Endodermal cell (in vitro differentiated cells): Measurements from ENCODE around the gene FAIM2. TPM values are rescaled to one million over a fixed set of nuclear protein-coding genes. Genes with fewer than 3 reads are reported as not detected.

Source experiments
- DNase-seq: peaks from one replicate; pipeline ENCODE4 v3.0.0-alpha.2; 2017
- H3K27ac ChIP-seq: 2 replicates; pipeline ENCODE4 v1.5.1; 2013; ENCODE audit warnings: mild to moderate bottlenecking, low read depth, low read length, moderate library complexity
- H3K27me3 ChIP-seq: 2 replicates; pipeline ENCODE4 v1.6.1; 2013; ENCODE audit warnings: mild to moderate bottlenecking, low read length, moderate library complexity; ENCODE audit not compliant: insufficient read depth, control insufficient read depth, poor library complexity, severe bottlenecking
- H3K36me3 ChIP-seq: 2 replicates; pipeline ENCODE4 v1.7.0; 2013; ENCODE audit warnings: mild to moderate bottlenecking, low read length, moderate library complexity; ENCODE audit not compliant: control insufficient read depth, insufficient read depth
- H3K4me1 ChIP-seq: one replicate; pipeline ENCODE4 v1.7.0; 2013; ENCODE audit warnings: low read length; ENCODE audit not compliant: control insufficient read depth, insufficient read depth
- H3K4me3 ChIP-seq: 2 replicates; pipeline ENCODE4 v1.5.1; 2013; ENCODE audit warnings: mild to moderate bottlenecking, low read length, moderate library complexity
- H3K9ac ChIP-seq: 2 replicates; pipeline ENCODE4 v1.6.1; 2013; ENCODE audit warnings: mild to moderate bottlenecking, low read length, moderate library complexity; ENCODE audit not compliant: poor library complexity, severe bottlenecking; ENCODE audit errors: extremely low read depth
- H3K9me3 ChIP-seq: 2 replicates; pipeline ENCODE4 v1.6.1; 2013; ENCODE audit warnings: mild to moderate bottlenecking, low read length, moderate library complexity; ENCODE audit not compliant: control insufficient read depth
- H3K27ac Mint-ChIP-seq: 2 replicates; pipeline ENCODE4 v1.8.0; 2020; ENCODE audit warnings: mixed read lengths
- H3K27me3 Mint-ChIP-seq: 2 replicates; pipeline ENCODE4 v1.8.0; 2021; ENCODE audit warnings: mild to moderate bottlenecking, mixed read lengths; ENCODE audit not compliant: insufficient read depth
- H3K36me3 Mint-ChIP-seq: 2 replicates; pipeline ENCODE4 v1.8.0; 2020; ENCODE audit warnings: low read depth, mixed read lengths
- H3K4me1 Mint-ChIP-seq: 2 replicates; pipeline ENCODE4 v1.8.0; 2020; ENCODE audit warnings: mixed read lengths
- H3K4me3 Mint-ChIP-seq: 2 replicates; pipeline ENCODE4 v1.8.0; 2020; ENCODE audit warnings: mild to moderate bottlenecking, moderate library complexity, mixed read lengths
- H3K9me3 Mint-ChIP-seq: 2 replicates; pipeline ENCODE4 v1.8.0; 2020; ENCODE audit warnings: mild to moderate bottlenecking, mixed read lengths
- WGBS, 2 experiments: methylation state at CpG; one replicate each; pipeline versions ENCODE4 v1.1.5 to v1.1.7; 2013; ENCODE audit warnings: missing lambda C conversion rate in 2 of 2, mixed read lengths in 1 of 2; ENCODE audit not compliant: insufficient coverage in 1 of 2, insufficient read length in 1 of 2; 5-methylcytosine and 5-hydroxymethylcytosine counted together
- total RNA-seq, 2 donors: library from RNA; stranded (reverse); fragmentation: NEBNext Ultra II Directional in 1 of 2; extraction: Animal tissue kit (Norgen Biotek cat#: 25700) in 1 of 2; gene quantifications; 2 replicates in 1 of 2; 3 replicates in 1 of 2; pipeline ENCODE4 v1.2.1, GENCODE V29; 2021
- TF ChIP-seq, protein P1 (sequence below): fragments of 200-600 bp; sonication (generic); conservative IDR thresholded peaks from 2 replicates; pipeline ENCODE4 v1.5.0; 2021; ENCODE audit warnings: antibody characterized with exemption, mild to moderate bottlenecking

FAIM2 gene
- total RNA-seq, 2 donors from 2014 or later: not detected

DNA sequence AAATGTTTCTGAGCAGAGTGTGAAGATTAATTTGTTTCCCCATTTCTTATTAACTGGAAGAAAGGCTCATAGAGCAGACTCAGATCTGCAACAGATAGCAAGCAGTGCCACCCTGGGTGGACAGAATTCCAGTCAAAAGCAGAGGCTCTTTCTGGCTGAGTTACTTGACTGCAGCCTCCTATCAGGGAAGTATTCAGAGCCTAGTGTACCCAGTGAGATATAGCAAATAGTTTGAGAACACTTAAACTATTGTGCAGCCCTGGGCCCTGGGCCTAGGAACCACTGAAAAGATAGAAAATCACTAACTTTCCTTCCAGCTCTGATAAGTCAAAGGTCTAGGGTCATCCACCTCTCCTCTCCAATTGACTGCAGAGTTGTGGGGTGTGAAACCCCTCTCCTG is 35.6 kb upstream of the FAIM2 start:
- Histone ChIP-seq H3K9ac (no peak overlapping the region), H3K9me3 (no peaks in the 10 kb centered on the region), H3K27ac (no peak overlapping the region), H3K36me3 (no peaks in the 10 kb centered on the region), H3K27me3 (peaks cover 17% of the 10 kb centered on the region), H3K4me1 (peaks cover 6% of the 10 kb centered on the region), H3K4me3 (no peak overlapping the region)
- TF ChIP-seq, protein P1, sequence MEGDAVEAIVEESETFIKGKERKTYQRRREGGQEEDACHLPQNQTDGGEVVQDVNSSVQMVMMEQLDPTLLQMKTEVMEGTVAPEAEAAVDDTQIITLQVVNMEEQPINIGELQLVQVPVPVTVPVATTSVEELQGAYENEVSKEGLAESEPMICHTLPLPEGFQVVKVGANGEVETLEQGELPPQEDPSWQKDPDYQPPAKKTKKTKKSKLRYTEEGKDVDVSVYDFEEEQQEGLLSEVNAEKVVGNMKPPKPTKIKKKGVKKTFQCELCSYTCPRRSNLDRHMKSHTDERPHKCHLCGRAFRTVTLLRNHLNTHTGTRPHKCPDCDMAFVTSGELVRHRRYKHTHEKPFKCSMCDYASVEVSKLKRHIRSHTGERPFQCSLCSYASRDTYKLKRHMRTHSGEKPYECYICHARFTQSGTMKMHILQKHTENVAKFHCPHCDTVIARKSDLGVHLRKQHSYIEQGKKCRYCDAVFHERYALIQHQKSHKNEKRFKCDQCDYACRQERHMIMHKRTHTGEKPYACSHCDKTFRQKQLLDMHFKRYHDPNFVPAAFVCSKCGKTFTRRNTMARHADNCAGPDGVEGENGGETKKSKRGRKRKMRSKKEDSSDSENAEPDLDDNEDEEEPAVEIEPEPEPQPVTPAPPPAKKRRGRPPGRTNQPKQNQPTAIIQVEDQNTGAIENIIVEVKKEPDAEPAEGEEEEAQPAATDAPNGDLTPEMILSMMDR: no peak
- Mint-ChIP-seq H3K27ac (no peak overlapping the region), H3K36me3 (no peaks in the 10 kb centered on the region), H3K9me3 (no peaks in the 10 kb centered on the region), H3K27me3 (peaks cover 39% of the 10 kb centered on the region), H3K4me1 (peaks cover 7% of the 10 kb centered on the region), H3K4me3 (no peak overlapping the region)
- DNase-seq: no peak

DNA sequence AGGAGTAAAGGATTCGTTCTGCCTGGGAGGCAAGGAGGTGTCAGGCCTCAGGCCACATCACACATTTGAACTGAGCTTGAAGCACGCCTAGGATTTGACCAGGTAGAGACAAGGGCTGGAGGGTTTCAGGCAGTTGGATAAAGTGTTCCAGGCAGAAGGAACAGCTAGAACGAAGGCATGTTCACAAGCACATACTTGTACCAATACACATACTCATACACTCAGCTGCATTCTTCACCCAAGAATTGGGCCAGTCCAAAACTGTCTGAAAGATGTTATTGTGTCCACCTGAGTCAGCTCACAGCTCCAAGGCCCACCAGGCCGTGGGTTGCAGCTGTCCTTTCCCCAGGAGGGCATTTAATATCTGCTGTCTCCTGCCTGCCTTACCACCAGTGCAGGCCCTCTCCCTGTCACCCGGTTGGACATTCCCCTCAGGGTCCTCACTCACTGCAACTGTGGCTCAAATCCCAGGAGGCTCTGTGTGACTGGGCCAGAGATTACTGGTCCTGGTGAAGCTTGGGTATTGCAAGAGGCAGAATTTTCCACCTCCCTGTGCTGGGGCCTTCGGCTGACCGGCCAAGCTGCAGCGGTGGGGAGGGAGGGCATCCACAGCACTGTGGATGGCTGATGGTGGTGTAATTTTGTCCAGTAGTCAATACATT is 34.1 kb upstream of the FAIM2 start:
- 82 to 100% methylated on average over 5 to 8 of the region's 8 CpGs for WGBS, 2 experiments
- Mint-ChIP-seq H3K27ac (no peak overlapping the region), H3K27me3 (peaks cover 23% of the 10 kb centered on the region), H3K4me3 (no peak overlapping the region), H3K4me1 (peaks cover 4% of the 10 kb centered on the region), H3K36me3 (no peaks in the 10 kb centered on the region), H3K9me3 (no peaks in the 10 kb centered on the region)
- no peak for DNase-seq
- H3K9ac ChIP-seq: no peak overlapping the region
- peaks cover 1% of the 10 kb centered on the region for H3K27me3 ChIP-seq
- TF ChIP-seq, protein P1: no peak
- H3K9me3 ChIP-seq: no peaks in the 10 kb centered on the region
- H3K4me3 ChIP-seq: no peak overlapping the region
- no peaks in the 10 kb centered on the region for H3K36me3 ChIP-seq
- no peak overlapping the region for H3K27ac ChIP-seq
- H3K4me1 ChIP-seq: peaks cover 6% of the 10 kb centered on the region

DNA sequence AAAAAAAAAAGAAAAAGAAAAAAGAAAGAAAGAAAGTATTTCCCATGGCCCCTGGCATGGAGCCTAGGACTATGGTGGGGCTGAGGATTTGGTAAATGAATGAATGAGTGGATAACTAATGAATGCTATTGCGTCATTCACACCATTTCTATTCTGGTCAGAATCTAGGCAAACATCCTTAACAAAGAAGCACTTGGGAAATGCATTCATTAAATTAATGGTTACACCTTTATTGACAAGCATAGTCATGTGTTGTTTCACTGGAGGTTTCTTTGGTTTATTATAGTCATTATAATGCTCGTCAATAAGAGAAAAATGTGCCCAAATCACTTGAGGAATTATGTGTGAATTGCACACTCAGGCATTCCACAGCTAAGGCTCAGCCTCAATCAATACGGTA is 33.2 kb upstream of the FAIM2 start:
- H3K4me1 Mint-ChIP-seq: no peaks in the 10 kb centered on the region
- H3K27me3 Mint-ChIP-seq: peaks cover 17% of the 10 kb centered on the region
- H3K27ac Mint-ChIP-seq: no peak overlapping the region
- no peaks in the 10 kb centered on the region for H3K36me3 Mint-ChIP-seq
- H3K4me3 ChIP-seq: no peak overlapping the region
- H3K4me3 Mint-ChIP-seq: no peak overlapping the region
- H3K9me3 Mint-ChIP-seq: no peaks in the 10 kb centered on the region
- no peaks in the 10 kb centered on the region for H3K27me3 ChIP-seq
- H3K4me1 ChIP-seq: peaks cover 6% of the 10 kb centered on the region
- H3K9me3 ChIP-seq: no peaks in the 10 kb centered on the region
- 83 to 98% methylated on average over 2 to 3 of the region's 3 CpGs for WGBS, 2 experiments
- no peak overlapping the region for H3K9ac ChIP-seq
- DNase-seq: no peak
- no peaks in the 10 kb centered on the region for H3K36me3 ChIP-seq
- no peak overlapping the region for H3K27ac ChIP-seq
- TF ChIP-seq, protein P1: no peak
